Transverse colon (tissue), 3 donors: ENCODE results near the gene CENPA.

ENCODE experiments used
- EP300 ChIP-seq: sonication (generic); formaldehyde crosslinking; IDR thresholded peaks from one replicate; pipeline ENCODE4 v1.6.1; 2017; ENCODE audit warnings: antibody characterized with exemption, low read depth
- POLR2A ChIP-seq: fragments of 450-650 bp; IDR thresholded peaks from one replicate; pipeline ENCODE4 v1.6.1; 2016; ENCODE audit warnings: antibody characterized with exemption, mild to moderate bottlenecking, moderate library complexity
- TF ChIP-seq, protein P1 (sequence below), 5 experiments: fragments of 200-600 bp in 3 of 5; fragments of 450-650 bp in 2 of 5; sonication (generic) in 3 of 5; IDR thresholded peaks; 1 replicate in 2 of 5; 2 replicates in 3 of 5; pipeline ENCODE4 v1.5.1; 2016 to 2017; ENCODE audit warnings: antibody characterized with exemption in 5 of 5, inconsistent platforms in 3 of 5, mild to moderate bottlenecking in 2 of 5, moderate library complexity in 1 of 5

DNA sequence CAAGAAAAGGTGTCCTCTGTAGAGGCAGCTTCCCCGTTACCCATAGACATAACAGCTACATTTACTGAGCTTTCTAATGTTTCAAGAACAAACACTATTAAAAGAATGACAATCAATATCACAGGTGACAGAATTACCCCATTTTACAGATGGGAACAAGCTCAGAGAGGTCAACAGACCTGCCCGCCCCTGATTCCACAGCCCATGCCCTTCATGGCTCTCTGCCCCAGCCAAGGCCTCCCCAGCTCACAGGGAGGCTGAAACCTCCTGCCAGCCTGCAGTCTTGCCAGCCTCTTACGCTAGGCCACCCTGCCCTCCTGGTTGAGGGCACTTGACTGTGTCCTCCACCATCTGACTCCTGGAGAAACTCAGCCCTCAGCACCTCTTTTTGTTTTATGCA is 40.9 kb upstream of the CENPA start:
- TF ChIP-seq EP300 = no peak
- TF ChIP-seq, protein P1, sequence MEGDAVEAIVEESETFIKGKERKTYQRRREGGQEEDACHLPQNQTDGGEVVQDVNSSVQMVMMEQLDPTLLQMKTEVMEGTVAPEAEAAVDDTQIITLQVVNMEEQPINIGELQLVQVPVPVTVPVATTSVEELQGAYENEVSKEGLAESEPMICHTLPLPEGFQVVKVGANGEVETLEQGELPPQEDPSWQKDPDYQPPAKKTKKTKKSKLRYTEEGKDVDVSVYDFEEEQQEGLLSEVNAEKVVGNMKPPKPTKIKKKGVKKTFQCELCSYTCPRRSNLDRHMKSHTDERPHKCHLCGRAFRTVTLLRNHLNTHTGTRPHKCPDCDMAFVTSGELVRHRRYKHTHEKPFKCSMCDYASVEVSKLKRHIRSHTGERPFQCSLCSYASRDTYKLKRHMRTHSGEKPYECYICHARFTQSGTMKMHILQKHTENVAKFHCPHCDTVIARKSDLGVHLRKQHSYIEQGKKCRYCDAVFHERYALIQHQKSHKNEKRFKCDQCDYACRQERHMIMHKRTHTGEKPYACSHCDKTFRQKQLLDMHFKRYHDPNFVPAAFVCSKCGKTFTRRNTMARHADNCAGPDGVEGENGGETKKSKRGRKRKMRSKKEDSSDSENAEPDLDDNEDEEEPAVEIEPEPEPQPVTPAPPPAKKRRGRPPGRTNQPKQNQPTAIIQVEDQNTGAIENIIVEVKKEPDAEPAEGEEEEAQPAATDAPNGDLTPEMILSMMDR (IDR thresholded peaks at IDR 0.05) = no peak
- TF ChIP-seq POLR2A = no peak
